ENCODE measurements around the gene PDE6H. TPM values are rescaled to one million over a fixed set of nuclear protein-coding genes. Genes with fewer than 3 reads are reported as not detected.

PDE6H gene
- polyA plus RNA-seq, 1 donor (not counting 4 experiments of a cell fraction or from before 2014, with no cell fraction given), result not detected

DNA sequence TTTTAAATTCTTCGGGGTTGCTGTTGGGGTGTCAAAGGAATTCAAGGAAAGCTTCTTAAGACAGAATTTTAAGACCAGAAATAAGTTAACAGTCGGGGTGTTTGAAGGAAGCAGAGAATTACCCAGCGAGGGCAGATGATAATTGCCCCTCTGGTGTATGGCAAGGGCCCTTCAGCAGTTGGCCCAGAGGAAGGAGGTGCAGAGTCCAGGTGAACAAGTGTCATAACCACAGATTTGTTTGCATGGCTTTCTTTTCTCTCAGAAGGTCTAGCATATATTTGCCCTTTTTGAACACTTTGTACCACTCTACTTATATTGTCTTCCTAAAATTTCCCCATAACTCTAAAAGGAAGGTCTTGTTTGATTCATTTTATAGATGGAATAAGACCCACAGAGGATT is 1.8 kb downstream of the PDE6H start:
- no peak for DNase-seq (ENCODE audit: low read depth, low spot score)
- TF ChIP-seq, protein P1, sequence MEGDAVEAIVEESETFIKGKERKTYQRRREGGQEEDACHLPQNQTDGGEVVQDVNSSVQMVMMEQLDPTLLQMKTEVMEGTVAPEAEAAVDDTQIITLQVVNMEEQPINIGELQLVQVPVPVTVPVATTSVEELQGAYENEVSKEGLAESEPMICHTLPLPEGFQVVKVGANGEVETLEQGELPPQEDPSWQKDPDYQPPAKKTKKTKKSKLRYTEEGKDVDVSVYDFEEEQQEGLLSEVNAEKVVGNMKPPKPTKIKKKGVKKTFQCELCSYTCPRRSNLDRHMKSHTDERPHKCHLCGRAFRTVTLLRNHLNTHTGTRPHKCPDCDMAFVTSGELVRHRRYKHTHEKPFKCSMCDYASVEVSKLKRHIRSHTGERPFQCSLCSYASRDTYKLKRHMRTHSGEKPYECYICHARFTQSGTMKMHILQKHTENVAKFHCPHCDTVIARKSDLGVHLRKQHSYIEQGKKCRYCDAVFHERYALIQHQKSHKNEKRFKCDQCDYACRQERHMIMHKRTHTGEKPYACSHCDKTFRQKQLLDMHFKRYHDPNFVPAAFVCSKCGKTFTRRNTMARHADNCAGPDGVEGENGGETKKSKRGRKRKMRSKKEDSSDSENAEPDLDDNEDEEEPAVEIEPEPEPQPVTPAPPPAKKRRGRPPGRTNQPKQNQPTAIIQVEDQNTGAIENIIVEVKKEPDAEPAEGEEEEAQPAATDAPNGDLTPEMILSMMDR (optimal IDR thresholded peaks at IDR 0.05 in 1 of 3, IDR thresholded peaks at IDR 0.05 in 1 of 3, conservative IDR thresholded peaks at IDR 0.05 in 1 of 3; ENCODE audit: extremely low read depth in 1 of 3, insufficient read depth in 2 of 3, low read length in 3 of 3), result no peak
- TF ChIP-seq EZH2 (IDR thresholded peaks at IDR 0.05; ENCODE audit: low read length), result no peak
- no peak overlapping the region for H3K4me2 ChIP-seq (ENCODE audit: control insufficient read depth, extremely low read depth, insufficient read depth, low read depth, low read length)
- no peaks in the 10 kb centered on the region for H3K36me3 ChIP-seq (ENCODE audit: control insufficient read depth in 2 of 2, extremely low read depth in 1 of 2, insufficient read depth in 2 of 2, low read length in 2 of 2)
- FAIRE-seq, result no peak
- no peak overlapping the region for H3K4me3 ChIP-seq (ENCODE audit: control insufficient read depth in 2 of 3, extremely low read depth in 1 of 3, insufficient read depth in 2 of 3, low read depth in 1 of 3, low read length in 3 of 3)
- H3K9me3 ChIP-seq (ENCODE audit: control insufficient read depth, low read depth, low read length), result no peaks in the 10 kb centered on the region
- no peak overlapping the region for H3K27ac ChIP-seq (ENCODE audit: control insufficient read depth, insufficient read depth, low read length)
- dilution Hi-C loops (cut with MboI; ENCODE audit: extremely low pct_ligation_motif_present, low sequenced_read_pairs), result no loop called here
- no peaks in the 10 kb centered on the region for H3K4me1 ChIP-seq (ENCODE audit: control insufficient read depth, extremely low read depth, insufficient read depth, low read length)
- no peaks in the 10 kb centered on the region for H4K20me1 ChIP-seq (ENCODE audit: control insufficient read depth, extremely low read depth, insufficient read depth, low read length)
- no peak overlapping the region for H2AFZ ChIP-seq (ENCODE audit: control insufficient read depth, low read length)
- H3K9me1 ChIP-seq (ENCODE audit: control insufficient read depth, extremely low read depth, insufficient read depth, low read length), result no peaks in the 10 kb centered on the region
- H3K27me3 ChIP-seq (ENCODE audit: control insufficient read depth, extremely low read depth, insufficient read depth, low read length), result no peaks in the 10 kb centered on the region
- no peaks in the 10 kb centered on the region for H3K79me2 ChIP-seq (ENCODE audit: control insufficient read depth, insufficient read depth, low read length)
- no peak overlapping the region for H3K9ac ChIP-seq (ENCODE audit: control insufficient read depth, extremely low read depth, insufficient read depth, low read length)

GRCh38 chr12:14975457-14975856 is 2.6 kb downstream of the PDE6H start:
- Histone ChIP-seq H3K27me3 (ENCODE audit: control insufficient read depth, extremely low read depth, insufficient read depth, low read length) (no peaks in the 10 kb centered on the region), H3K9me3 (ENCODE audit: control insufficient read depth, low read depth, low read length) (no peaks in the 10 kb centered on the region), H3K4me1 (ENCODE audit: control insufficient read depth, extremely low read depth, insufficient read depth, low read length) (no peaks in the 10 kb centered on the region), H3K9ac (ENCODE audit: control insufficient read depth, extremely low read depth, insufficient read depth, low read length) (no peak overlapping the region), H3K9me1 (ENCODE audit: control insufficient read depth, extremely low read depth, insufficient read depth, low read length) (no peaks in the 10 kb centered on the region), H3K4me2 (ENCODE audit: control insufficient read depth, extremely low read depth, insufficient read depth, low read depth, low read length) (no peak overlapping the region), H4K20me1 (ENCODE audit: control insufficient read depth, extremely low read depth, insufficient read depth, low read length) (no peaks in the 10 kb centered on the region), H3K27ac (ENCODE audit: control insufficient read depth, insufficient read depth, low read length) (no peak overlapping the region), H3K79me2 (ENCODE audit: control insufficient read depth, insufficient read depth, low read length) (no peaks in the 10 kb centered on the region), H2AFZ (ENCODE audit: control insufficient read depth, low read length) (no peak overlapping the region), H3K4me3 (ENCODE audit: control insufficient read depth in 2 of 3, extremely low read depth in 1 of 3, insufficient read depth in 2 of 3, low read depth in 1 of 3, low read length in 3 of 3) (no peak overlapping the region), H3K36me3 (ENCODE audit: control insufficient read depth in 2 of 2, extremely low read depth in 1 of 2, insufficient read depth in 2 of 2, low read length in 2 of 2) (no peaks in the 10 kb centered on the region)
- DNase-seq (ENCODE audit: low read depth, low spot score) (no peak), FAIRE-seq (no peak)
- dilution Hi-C loops (cut with MboI; ENCODE audit: extremely low pct_ligation_motif_present, low sequenced_read_pairs), result no loop called here
- TF ChIP-seq, protein P1 (optimal IDR thresholded peaks at IDR 0.05 in 1 of 3, IDR thresholded peaks at IDR 0.05 in 1 of 3, conservative IDR thresholded peaks at IDR 0.05 in 1 of 3; ENCODE audit: extremely low read depth in 1 of 3, insufficient read depth in 2 of 3, low read length in 3 of 3), result no peak
- TF ChIP-seq EZH2 (IDR thresholded peaks at IDR 0.05; ENCODE audit: low read length), result no peak

Measured in keratinocyte (primary cell).